Activated CD4-positive, alpha-beta T cell treated with anti-CD3 and anti-CD28 coated beads, Interleukin-2, amount 50 U/mL, for 4 hours (primary cell): Measurements from ENCODE around the gene VGF.

ENCODE experiments used
- DNase-seq, 2 experiments: peaks; one replicate each; pipeline ENCODE4 v3.0.0-alpha.2; 2020

Gene VGF

GRCh38 chr7:101165958-101166647 is 734 bp upstream of the VGF start:
- DNase-seq: no peak

DNA sequence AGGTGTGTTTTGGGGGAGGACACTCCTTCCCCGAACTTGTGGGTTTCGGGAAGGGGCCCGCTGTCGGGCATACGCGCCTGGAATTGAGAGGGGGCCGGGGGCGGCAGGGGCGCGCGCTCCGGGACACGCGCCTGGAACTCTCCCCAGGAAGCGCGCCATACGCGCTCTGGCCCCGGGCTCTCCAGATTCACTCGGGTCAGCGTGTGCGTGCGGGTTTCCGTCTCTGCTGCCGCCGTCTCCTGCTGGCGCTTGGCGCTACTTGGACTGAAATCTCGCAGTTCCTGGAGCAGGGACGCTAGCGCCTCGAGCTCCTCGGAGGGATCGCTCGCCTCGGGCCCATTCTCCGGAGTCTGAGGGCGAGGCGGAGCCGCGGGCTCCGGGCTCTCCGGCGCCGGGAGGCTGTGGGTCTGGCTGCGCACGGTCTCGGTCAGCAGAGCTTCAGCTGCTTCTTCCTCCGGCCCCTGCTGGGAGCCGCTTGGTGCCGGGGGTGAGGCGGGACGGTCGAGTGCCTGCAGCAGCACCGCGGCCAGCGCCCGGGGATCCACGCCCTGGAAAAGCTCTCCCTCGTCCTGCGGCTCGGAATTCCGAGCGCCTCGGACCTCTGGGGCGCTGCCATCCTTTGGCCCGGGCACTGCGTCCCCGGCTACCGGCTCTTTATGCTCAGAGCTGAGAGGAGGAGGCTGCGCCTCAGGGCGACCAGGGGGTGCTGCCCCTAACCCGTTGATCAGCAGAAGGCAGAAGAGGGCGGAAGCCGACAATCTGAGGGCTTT is 1.1 kb downstream of the VGF start:
- DNase-seq: no peak

GRCh38 chr7:101163279-101164070 is 1.9 kb downstream of the VGF start:
- peak; percentile 35 to 42 for DNase-seq

DNA sequence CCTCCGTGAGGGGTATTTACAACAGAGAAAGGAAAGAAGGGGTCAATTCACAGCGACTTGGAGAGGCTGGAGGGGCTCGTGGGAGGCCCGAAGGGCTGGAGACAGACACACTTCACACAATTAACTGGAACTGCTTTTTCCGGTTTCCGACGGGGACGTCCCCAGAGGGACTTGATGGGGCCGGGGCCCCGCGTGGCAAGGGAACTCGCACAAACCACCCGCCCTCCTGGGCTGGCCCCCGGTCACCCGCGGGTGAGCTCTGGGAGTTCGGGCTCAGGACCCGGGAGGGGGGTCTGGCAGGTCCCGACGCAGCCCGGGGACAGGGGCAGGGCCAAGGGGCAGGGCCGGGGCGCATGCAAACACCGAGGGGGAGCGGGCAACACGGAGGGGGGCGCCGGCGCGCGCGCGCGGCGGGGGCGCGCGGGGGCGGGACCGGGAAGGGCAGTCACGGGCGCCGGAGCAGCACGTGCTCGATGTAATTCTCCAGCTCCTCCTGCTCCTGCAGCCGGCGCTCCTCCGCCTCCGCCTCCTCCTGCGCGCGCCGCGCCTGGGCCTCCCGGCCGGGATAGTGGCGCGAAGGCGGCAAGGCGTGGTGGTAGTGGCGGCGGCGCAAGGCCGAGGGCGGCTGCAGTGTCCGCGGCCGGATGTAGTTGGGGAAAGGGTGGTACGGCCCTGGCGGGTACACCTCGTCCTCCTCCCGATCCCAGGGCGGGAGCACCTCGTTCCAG is 2.7 kb downstream of the VGF start:
- no peak for DNase-seq

DNA sequence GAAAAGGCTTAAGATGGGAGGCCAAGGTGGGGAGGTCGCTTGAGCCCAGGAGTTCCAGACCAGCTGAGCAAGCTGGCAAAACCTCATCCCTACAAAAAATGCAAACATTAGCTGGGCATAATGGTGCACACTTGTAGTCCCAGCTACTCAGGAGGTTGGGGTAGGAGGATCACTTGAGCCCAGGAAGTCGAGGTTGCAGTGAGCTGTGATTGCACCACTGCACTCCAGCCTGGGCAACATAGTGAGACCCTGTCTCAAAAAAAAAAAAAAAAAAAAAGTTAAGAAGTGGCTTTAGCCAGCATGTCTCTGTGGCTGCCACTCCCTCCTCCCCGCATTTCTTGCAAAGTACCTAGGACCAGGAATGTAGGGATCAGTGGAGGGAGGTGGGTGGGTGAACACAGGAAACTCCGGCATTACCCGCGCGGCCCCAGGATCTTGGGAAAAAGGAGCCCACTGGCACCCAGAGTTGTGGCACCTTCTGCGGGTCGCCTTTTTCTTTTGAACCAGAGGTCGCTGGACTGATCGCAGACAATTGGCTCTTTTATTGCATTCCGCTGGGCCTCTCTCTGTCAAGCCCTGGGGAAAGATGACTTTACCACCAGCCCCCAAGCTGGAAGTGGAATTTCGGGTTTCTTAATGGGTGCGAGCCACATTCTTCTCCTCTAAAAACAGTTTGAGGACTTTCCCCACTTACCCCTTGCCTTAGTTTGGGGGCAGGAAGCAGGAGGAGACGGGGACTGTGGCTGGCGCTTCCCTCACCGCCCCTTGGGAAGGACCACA is 3.5 kb downstream of the VGF start:
- DNase-seq: no peak

GRCh38 chr7:101160910-101161309 is 4.5 kb downstream of the VGF start:
- DNase-seq: no peak

- DNase-seq: no peak
These were observed 5.4 kb downstream of the VGF start for GRCh38 chr7:101159696-101160674.

DNA sequence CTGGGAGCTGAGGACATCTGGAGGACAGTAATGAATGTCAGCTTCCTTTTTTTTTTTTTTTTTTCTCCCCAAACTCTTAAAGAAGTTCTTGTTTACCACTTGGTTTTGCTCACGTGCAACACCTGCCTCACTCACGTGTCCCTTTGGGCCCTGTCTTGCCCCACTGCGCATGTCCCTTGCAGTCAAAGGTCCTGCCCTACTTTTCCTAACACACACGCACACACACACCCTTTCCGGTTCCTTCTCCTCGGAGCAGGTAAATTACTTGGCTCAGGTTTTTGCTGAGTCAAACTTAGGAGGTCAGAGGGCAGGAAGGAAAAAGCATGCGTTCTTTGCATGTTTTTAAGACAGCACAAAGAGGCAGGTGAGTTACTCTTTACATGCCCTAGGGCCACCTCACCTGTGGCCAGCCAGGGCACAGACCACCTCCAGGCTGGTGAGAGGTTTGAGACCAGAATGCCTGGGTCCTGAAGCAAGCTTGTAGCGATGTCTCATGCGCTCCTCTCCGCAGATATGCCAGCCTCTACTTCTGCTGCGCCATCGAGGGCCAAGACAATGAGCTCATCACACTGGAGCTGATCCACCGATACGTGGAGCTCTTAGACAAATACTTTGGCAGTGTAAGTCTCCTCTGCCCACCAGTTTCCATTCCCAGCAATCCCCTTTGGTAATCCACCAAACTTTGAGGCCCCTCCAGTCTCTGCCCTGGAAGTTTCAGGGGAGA is 8.3 kb downstream of the VGF start:
- no peak for DNase-seq

GRCh38 chr7:101156277-101156676 is 9.1 kb downstream of the VGF start:
- no peak for DNase-seq

GRCh38 chr7:101155303-101155702 is 10.1 kb downstream of the VGF start:
- DNase-seq: no peak

- no peak for DNase-seq
These were observed 10.7 kb downstream of the VGF start for GRCh38 chr7:101154693-101155102.

- peak; percentile 89 to 90 for DNase-seq
These were observed 11.2 kb downstream of the VGF start, which contains the start of gene AP1S1 for GRCh38 chr7:101153969-101154692. TSS of gene AP1S1 (plus strand) at chr7:101154476. CDS start at chr7:101154515, 39 bp downstream.

DNA sequence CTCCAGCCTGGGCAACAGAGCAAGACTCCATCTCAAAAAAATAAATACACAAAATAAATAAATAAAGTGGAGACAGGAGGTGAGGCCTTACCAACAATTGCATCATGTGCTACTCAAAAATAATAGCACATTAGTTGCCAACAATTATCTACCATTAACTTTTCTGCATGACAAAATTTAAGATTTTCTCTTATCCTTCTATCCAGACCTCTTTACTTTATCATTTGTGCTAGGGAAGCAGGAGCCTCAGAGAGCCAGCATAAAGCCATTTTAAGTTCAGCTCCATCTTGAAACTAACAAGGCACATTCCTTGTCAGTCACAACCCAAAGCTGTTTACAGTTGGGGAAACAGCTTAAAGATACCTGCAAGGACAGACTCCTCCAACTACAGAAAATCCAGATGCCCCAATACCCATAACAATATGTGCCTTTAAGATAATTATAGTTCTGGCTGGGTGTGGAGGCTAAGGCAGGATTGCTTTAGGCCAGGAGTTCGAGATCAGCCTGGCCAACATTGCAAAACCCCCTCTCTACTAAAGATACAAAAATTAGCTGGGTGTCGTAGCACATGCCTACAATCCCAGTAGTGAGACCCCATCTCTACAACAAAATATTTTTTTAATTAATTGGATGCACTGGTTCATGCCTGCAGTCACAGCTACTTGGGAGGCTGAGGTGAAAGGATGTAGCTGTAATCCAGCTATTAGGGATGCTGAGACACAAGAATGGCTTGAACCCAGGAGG is 13.3 kb downstream of the VGF start:
- no peak for DNase-seq

GRCh38 chr7:101140746-101141382 is 24.5 kb downstream of the VGF start:
- DNase-seq: no peak

- DNase-seq: no peak
These were observed 25.1 kb downstream of the VGF start for GRCh38 chr7:101140339-101140699.

GRCh38 chr7:101138213-101138870 is 27.0 kb downstream of the VGF start:
- DNase-seq: peak; percentile 81 to 85

- no peak for DNase-seq
These were observed 27.6 kb downstream of the VGF start for GRCh38 chr7:101137651-101138212.
